ENCODE data around the gene BTN2A1.

DNA sequence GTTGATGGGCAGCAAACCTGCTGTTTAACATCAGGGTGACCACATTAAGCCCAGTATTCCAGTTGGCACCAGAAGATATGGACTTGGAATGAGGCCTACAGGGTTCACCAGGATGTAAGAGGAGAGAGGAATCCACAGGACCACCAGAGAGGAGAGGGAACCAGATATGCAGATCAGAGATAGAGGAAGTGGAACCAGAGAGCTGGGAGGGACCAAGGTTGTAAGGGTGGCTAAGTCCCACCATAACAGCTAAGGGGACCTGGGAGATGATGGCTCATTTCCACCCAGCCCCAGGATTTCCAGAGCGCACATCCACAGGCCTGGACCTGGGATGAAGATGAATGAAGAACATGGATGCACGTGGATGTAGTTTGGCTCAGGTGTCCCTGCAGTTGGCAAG is 11.1 kb downstream of the BTN2A1 start:
- TF ChIP-seq, protein P1, sequence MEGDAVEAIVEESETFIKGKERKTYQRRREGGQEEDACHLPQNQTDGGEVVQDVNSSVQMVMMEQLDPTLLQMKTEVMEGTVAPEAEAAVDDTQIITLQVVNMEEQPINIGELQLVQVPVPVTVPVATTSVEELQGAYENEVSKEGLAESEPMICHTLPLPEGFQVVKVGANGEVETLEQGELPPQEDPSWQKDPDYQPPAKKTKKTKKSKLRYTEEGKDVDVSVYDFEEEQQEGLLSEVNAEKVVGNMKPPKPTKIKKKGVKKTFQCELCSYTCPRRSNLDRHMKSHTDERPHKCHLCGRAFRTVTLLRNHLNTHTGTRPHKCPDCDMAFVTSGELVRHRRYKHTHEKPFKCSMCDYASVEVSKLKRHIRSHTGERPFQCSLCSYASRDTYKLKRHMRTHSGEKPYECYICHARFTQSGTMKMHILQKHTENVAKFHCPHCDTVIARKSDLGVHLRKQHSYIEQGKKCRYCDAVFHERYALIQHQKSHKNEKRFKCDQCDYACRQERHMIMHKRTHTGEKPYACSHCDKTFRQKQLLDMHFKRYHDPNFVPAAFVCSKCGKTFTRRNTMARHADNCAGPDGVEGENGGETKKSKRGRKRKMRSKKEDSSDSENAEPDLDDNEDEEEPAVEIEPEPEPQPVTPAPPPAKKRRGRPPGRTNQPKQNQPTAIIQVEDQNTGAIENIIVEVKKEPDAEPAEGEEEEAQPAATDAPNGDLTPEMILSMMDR (conservative IDR thresholded peaks at IDR 0.05; ENCODE audit: low read length) = no peak
- TF ChIP-seq EZH2phosphoT487 (IDR thresholded peaks at IDR 0.05; ENCODE audit: borderline replicate concordance, low read depth, low read length) = no peak
